ENCODE data around the gene LACTBL1.

The LACTBL1 gene

DNA sequence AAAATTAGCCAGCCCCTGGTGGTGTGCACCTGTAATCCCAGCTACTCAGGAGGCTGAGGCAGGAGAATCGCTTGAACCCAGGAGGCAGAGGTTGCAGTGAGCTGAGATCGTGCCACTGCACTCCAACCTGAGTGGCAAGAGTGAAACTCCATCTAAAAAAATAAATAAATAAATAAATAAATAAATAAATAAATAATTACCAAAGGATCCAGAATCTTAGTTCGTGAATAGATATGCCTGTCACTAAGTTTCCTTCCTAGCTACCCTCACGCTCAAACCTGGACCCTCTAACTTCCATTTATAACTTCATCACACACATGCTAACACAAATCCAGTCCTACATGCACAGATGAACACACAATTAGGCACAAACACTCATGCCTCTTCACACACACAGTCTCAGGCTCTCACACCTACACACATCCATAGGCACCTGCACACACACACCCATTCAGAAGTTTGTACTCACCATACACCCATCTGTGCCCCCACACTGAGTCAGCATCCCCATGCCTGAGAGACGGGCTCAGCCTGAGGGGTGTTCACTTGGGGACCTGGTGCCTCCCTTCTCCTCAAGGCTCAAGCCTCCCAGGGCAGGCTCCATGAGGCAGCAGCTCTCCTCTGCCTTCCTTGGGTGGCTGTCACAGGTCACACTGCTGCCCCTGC is 61.5 kb downstream of the LACTBL1 start:
- no peak for DNase-seq

DNA sequence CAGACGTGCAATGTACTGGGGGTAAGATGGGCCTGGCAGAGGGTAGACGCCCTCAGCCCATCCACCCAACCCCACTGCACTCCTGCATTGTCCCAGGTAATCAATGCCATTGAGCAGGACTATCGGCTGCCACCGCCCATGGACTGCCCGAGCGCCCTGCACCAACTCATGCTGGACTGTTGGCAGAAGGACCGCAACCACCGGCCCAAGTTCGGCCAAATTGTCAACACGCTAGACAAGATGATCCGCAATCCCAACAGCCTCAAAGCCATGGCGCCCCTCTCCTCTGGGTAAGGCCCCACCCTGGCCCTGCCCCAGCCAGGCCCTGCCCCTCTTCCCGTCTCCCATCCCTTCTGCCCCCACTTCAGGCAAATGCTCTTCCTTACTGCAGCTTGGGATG is 62.4 kb downstream of the LACTBL1 start:
- no peak for DNase-seq

DNA sequence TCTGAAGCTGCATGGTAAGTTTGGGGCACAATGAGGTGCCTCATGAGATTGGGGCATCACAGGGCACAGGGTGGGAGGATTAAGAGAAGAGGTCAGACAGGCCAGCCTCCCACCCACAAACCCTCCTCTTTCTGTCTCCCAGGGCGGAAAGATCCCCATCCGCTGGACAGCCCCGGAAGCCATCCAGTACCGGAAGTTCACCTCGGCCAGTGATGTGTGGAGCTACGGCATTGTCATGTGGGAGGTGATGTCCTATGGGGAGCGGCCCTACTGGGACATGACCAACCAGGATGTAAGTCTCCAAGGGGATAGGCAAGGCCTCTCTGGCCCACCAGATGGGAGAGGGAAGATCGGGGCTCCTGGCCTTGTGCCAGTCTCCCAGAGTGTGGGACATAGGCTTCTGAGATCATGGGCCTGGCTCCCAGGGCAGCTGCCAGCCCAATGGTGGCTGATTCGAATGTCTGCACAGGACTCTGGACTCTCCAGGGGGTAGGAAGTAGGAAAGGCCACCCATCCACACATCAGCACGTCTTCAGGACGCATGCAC is 63.7 kb downstream of the LACTBL1 start:
- no peak for DNase-seq

DNA sequence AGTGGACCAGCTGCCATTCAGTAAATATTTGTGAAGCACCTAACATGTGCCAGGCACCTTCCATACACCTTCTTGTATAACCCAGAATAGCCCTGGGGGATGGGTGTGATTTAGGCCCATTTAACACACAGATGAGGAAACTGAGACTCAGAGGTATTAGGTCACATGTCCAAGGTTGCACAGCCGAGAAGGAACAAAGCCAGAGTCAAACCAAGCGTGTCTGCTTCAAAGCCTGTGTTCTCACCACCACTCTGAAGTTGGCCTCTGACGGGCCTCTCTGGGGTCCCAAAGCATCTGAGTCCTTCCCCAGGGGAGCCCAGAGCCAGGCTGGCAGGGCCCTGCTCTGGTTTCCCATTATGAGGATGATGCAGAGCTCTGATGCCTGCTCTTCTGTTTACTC is 65.1 kb downstream of the LACTBL1 start:
- no peak for DNase-seq

GRCh38 chr1:22906968-22907367 is 65.7 kb downstream of the LACTBL1 start:
- no peak for DNase-seq

DNA sequence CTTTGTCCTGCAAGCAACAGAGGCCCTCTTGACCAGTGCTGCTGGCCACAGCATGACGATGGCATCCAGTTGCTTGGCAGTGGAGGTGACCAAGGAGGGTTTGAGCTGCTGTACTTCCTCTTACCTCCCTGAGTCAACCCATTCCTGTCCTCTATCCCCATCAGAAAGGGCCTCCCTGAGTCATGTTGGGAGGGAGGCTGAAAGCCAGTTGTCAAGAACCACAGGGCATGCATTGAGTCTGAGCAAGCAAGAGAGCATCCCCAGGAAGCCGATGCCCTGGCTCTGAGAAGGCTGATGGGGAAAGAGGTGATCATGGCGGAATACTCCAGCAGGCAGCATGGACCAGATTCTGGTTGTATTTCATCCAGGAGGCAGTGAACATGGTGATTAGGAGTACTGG is 69.6 kb downstream of the LACTBL1 start:
- DNase-seq, result no peak
